GM12878 (cell line): Measurements from ENCODE around the gene CLEC4M. TPM values are rescaled to one million over a fixed set of nuclear protein-coding genes. Genes with fewer than 3 reads are reported as not detected.

Experiments
- ATAC-seq: fragments of 200-7000 bp; cut with Tn5 transposase; 3 replicates; pipeline ENCODE4 v1.9.1; 2020; ENCODE audit warnings: mild to moderate bottlenecking, moderate library complexity
- BruUV-seq: library from RNA; stranded (reverse); fragments of 400-500 nt; replicated peaks from 2 replicates; lab custom pipeline; 2021; lab: Mats Ljungman, UMichigan
- CTCF ChIA-PET: fragments of 300-600 bp; sonication (Branson Sonifier 250); formaldehyde crosslinking; extraction: SDS; loops from one replicate; lab custom pipeline; 2021; ENCODE audit warnings: inconsistent platforms; lab: Yijun Ruan, JAX
- POLR2A ChIA-PET: fragments of 350-600 bp; formaldehyde crosslinking; extraction: SDS; loops from one replicate; lab custom pipeline; 2021; ENCODE audit warnings: inconsistent platforms; lab: Charles Lee
- RAD21 ChIA-PET: fragments of 300-600 bp; sonication (Branson Sonifier 250); formaldehyde crosslinking; loops from one replicate; lab custom pipeline; 2023; ENCODE audit warnings: antibody characterized with exemption; ENCODE audit not compliant: unreplicated experiment; lab: Charles Lee
- SMC1A ChIA-PET: fragments of 300-600 bp; sonication (Branson Sonifier 250); formaldehyde crosslinking; loops from one replicate; lab custom pipeline; 2023; ENCODE audit not compliant: unreplicated experiment, uncharacterized antibody; lab: Charles Lee
- DNase-seq: peaks from one replicate; pipeline ENCODE4 v3.0.0-alpha.2; 2011; ENCODE audit warnings: low read depth, low spot score
- FAIRE-seq: peaks from 3 replicates; lab custom pipeline; 2011; peaks lifted over from hg19 to GRCh38; lab: Jason Lieb, UNC
- H2AFZ ChIP-seq: 2 replicates; pipeline ENCODE4 v1.6.0; 2011; ENCODE audit warnings: low read depth, low read length, control low read depth; ENCODE audit not compliant: control insufficient read depth
- H3K27ac ChIP-seq: 2 replicates; pipeline ENCODE4 v1.5.1; 2011; ENCODE audit warnings: control low read depth; ENCODE audit not compliant: control insufficient read depth, insufficient read depth
- H3K27me3 ChIP-seq, 2 experiments: replicated peaks in 1 of 2; 2 replicates each; pipeline versions ENCODE4 v1.6.0 to v1.6.1; 2011; ENCODE audit warnings: low read length in 1 of 2; ENCODE audit not compliant: control insufficient read depth in 2 of 2, insufficient read depth in 2 of 2
- H3K36me3 ChIP-seq, 2 experiments: 2 replicates each; pipeline ENCODE4 v1.5.1; 2011; ENCODE audit warnings: low read length in 1 of 2; ENCODE audit not compliant: control insufficient read depth in 2 of 2, insufficient read depth in 2 of 2
- H3K4me1 ChIP-seq: 2 replicates; pipeline ENCODE4 v1.6.1; 2011; ENCODE audit warnings: mild to moderate bottlenecking, low read length, moderate library complexity, mixed read lengths; ENCODE audit not compliant: control insufficient read depth, insufficient read depth
- H3K4me2 ChIP-seq: 2 replicates; pipeline ENCODE4 v1.6.0; 2011; ENCODE audit warnings: control low read depth; ENCODE audit not compliant: control insufficient read depth, insufficient read depth
- H3K4me3 ChIP-seq: fragments of 200-600 bp; sonication (generic); 2 replicates; pipeline ENCODE4 v1.5.1; 2016
- H3K79me2 ChIP-seq: 2 replicates; pipeline ENCODE4 v1.6.0; 2011; ENCODE audit warnings: low read length; ENCODE audit not compliant: control insufficient read depth, insufficient read depth
- H3K9ac ChIP-seq: 2 replicates; pipeline ENCODE4 v1.8.0; 2011; ENCODE audit warnings: low read length, control low read depth, mixed read lengths; ENCODE audit not compliant: control insufficient read depth, insufficient read depth
- H3K9me3 ChIP-seq: replicated peaks from 3 replicates; pipeline ENCODE4 v1.5.1; 2011; ENCODE audit warnings: mild to moderate bottlenecking, low read length; ENCODE audit not compliant: control insufficient read depth, insufficient read depth
- H4K20me1 ChIP-seq: 2 replicates; pipeline ENCODE4 v1.6.0; 2011; ENCODE audit not compliant: control insufficient read depth, insufficient read depth
- GATAD2B ChIP-seq: fragments of 450-650 bp; conservative IDR thresholded peaks from 2 replicates; pipeline ENCODE4 v1.6.1; 2017; ENCODE audit warnings: low read depth, mild to moderate bottlenecking, moderate library complexity
- IRF3 ChIP-seq: fragments of 450-650 bp; IDR thresholded peaks from 2 replicates; pipeline ENCODE4 v1.6.1; 2014; ENCODE audit warnings: mild to moderate bottlenecking
- MLLT1 ChIP-seq: fragments of 450-650 bp; IDR thresholded peaks from 2 replicates; pipeline ENCODE4 v1.6.1; 2016; ENCODE audit warnings: mild to moderate bottlenecking
- ZNF687 ChIP-seq: fragments of 450-650 bp; IDR thresholded peaks from 2 replicates; pipeline ENCODE4 v1.6.1; 2017; ENCODE audit warnings: mild to moderate bottlenecking, moderate library complexity
- WGBS: methylation state at CpG from one replicate; pipeline ENCODE4 v1.1.6; 2016; ENCODE audit warnings: low lambda C conversion rate; ENCODE audit not compliant: insufficient replicate concordance, insufficient coverage; ENCODE audit errors: missing lambda C conversion rate; 5-methylcytosine and 5-hydroxymethylcytosine counted together
- in situ Hi-C: fragments of 300-500 bp; cut with MboI; formaldehyde crosslinking; loops from 9 replicates; pipeline ENCODE4 v1.14.3; 2018; ENCODE audit warnings: mixed read lengths
- intact Hi-C: fragments of 100-400 bp; cut with micrococcal nuclease; formaldehyde crosslinking; loops from one replicate; pipeline ENCODE4 v1.14.2; 2022; ENCODE audit not compliant: unreplicated experiment
- polyA plus RNA-seq, 11 experiments: library from polyadenylated mRNA; depleted of rRNA in 4 of 11; unstranded in 6 of 11; stranded (reverse) in 5 of 11; fragments of >200 nt; fragmentation: Nextera tagmentation in 4 of 11; fragmentation: Illumina TruSeq in 1 of 11; extraction: Ambion mirVana in 4 of 11; extraction: Trizol in 1 of 11; gene quantifications; 1 replicate in 1 of 11; 2 replicates in 10 of 11; pipeline versions ENCODE4 v1.2.1 to v1.2.3, GENCODE V29; 2011 to 2016; ENCODE audit warnings: inconsistent platforms in 2 of 11, missing spikeins in 2 of 11, low read depth in 1 of 11
- total RNA-seq, 4 experiments: library from RNA; depleted of rRNA in 3 of 4; stranded (reverse); fragments of >200 nt in 3 of 4; fragmentation: Illumina TruSeq in 1 of 4; extraction: Trizol in 1 of 4; gene quantifications; 2 replicates each; pipeline versions ENCODE4 v1.2.1 to v1.2.3, GENCODE V29; 2013 to 2021
- TF ChIP-seq, protein P1 (sequence below): IDR thresholded peaks from 2 replicates; pipeline ENCODE4 v1.6.1; 2012; ENCODE audit warnings: low read length, inconsistent platforms

Gene CLEC4M
- total and polyA plus RNA-seq, 10 of the 15 experiments (the other 5 are each of a cell fraction or from before 2014, with no cell fraction given), result 0.11 to 0.42 (median 0.25) TPM; not detected in 1

DNA sequence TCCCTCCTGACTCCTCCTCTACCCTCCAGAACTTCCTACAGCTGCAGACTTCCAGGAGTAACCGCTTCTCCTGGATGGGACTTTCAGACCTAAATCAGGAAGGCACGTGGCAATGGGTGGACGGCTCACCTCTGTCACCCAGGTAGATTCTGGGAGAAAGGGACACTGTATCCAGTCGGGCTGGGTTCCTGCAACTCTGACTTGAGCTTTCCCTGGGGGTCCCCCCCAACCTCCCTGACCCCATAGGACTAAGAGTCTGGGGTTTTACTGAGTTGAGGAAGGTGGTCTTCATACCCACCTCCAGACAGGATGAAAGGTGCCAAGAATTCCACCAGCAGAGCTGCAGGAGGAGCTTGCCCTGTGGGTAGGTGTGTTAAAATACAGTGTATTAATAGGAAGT is 4.4 kb downstream of the CLEC4M start:
- H4K20me1 ChIP-seq, result no peaks in the 10 kb centered on the region
- no peak overlapping the region for H3K4me2 ChIP-seq
- no peaks in the 10 kb centered on the region; the same call in 2 of the 3 replicates for H3K9me3 ChIP-seq
- ChIA-PET POLR2A (interaction anchor here (1.0 kb wide), 1 partner anchor 43 kb away, joined by 3 read pairs; no protein-coding TSS in a partner anchor), SMC1A (interaction anchor here (0.6 to 1.2 kb wide), 3 partner anchors 38 to 415 kb away, joined by 3 to 6 read pairs (median 4); no protein-coding TSS in a partner anchor), RAD21 (no interaction called here), CTCF (interaction anchor here (1.0 to 1.5 kb wide), 2 partner anchors 34 to 87 kb away, joined by 3 read pairs; partner anchors contain the start of gene TRAPPC5)
- H3K4me1 ChIP-seq, result peaks cover 6% of the 10 kb centered on the region
- in situ Hi-C loops (no loop called here), intact Hi-C loops (no loop called here)
- TF ChIP-seq GATAD2B (no peak), MLLT1 (no peak), ZNF687 (no peak), IRF3 (no peak)
- TF ChIP-seq, protein P1, sequence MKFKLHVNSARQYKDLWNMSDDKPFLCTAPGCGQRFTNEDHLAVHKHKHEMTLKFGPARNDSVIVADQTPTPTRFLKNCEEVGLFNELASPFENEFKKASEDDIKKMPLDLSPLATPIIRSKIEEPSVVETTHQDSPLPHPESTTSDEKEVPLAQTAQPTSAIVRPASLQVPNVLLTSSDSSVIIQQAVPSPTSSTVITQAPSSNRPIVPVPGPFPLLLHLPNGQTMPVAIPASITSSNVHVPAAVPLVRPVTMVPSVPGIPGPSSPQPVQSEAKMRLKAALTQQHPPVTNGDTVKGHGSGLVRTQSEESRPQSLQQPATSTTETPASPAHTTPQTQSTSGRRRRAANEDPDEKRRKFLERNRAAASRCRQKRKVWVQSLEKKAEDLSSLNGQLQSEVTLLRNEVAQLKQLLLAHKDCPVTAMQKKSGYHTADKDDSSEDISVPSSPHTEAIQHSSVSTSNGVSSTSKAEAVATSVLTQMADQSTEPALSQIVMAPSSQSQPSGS, result no peak
- no peak overlapping the region for H3K9ac ChIP-seq
- WGBS, result 6% methylated on average over 4 of the region's 4 CpGs
- no peaks in the 10 kb centered on the region; a peak in 1 of 4 replicates for H3K27me3 ChIP-seq
- H3K27ac ChIP-seq, result no peak overlapping the region
- no TSS peak for BruUV-seq
- FAIRE-seq (no peak), DNase-seq (no peak), ATAC-seq (no peak)
- H3K4me3 ChIP-seq, result no peak overlapping the region
- no peaks in the 10 kb centered on the region for H3K79me2 ChIP-seq
- H3K36me3 ChIP-seq, result no peaks in the 10 kb centered on the region
- H2AFZ ChIP-seq, result no peak overlapping the region
